CD14-positive monocyte (primary cell): ENCODE measurements around the gene BCL10. TPM values are rescaled to one million over a fixed set of nuclear protein-coding genes. Genes with fewer than 3 reads are reported as not detected.

ENCODE experiments used
- DNase-seq, 3 donors: peaks; one replicate each; pipeline ENCODE4 v3.0.0-alpha.2; 2011 to 2022
- H2AFZ ChIP-seq: 2 replicates; pipeline ENCODE4 v1.6.0; 2012; ENCODE audit warnings: mild to moderate bottlenecking, low read depth, low read length, inconsistent platforms; ENCODE audit not compliant: insufficient read depth, poor library complexity, severe bottlenecking
- H3K27ac ChIP-seq, 2 donors: 1 replicate in 1 of 2; 2 replicates in 1 of 2; pipeline ENCODE4 v1.5.1; 2012 to 2013; ENCODE audit warnings: low read length in 2 of 2, control low read depth in 1 of 2, inconsistent platforms in 1 of 2, low read depth in 1 of 2, mild to moderate bottlenecking in 1 of 2
- H3K27me3 ChIP-seq, 2 donors: one replicate each; pipeline versions ENCODE4 v1.6.0 to v1.6.1; 2011 to 2013; ENCODE audit warnings: low read length in 2 of 2; ENCODE audit not compliant: control insufficient read depth in 2 of 2, insufficient read depth in 2 of 2
- H3K36me3 ChIP-seq, 2 donors: replicated peaks in 1 of 2; 1 replicate in 1 of 2; 2 replicates in 1 of 2; pipeline versions ENCODE4 v1.5.1 to v1.6.1; 2012 to 2013; ENCODE audit warnings: low read length in 2 of 2, control low read depth in 1 of 2, inconsistent platforms in 1 of 2, mild to moderate bottlenecking in 1 of 2; ENCODE audit not compliant: insufficient read depth in 2 of 2, control insufficient read depth in 1 of 2
- H3K4me1 ChIP-seq, 2 donors: 1 replicate in 1 of 2; 2 replicates in 1 of 2; pipeline versions ENCODE4 v1.5.1 to v1.6.1; 2012 to 2013; ENCODE audit warnings: low read length in 2 of 2, control low read depth in 1 of 2, inconsistent platforms in 1 of 2, mild to moderate bottlenecking in 1 of 2, moderate library complexity in 1 of 2; ENCODE audit not compliant: insufficient read depth in 2 of 2, control insufficient read depth in 1 of 2
- H3K4me2 ChIP-seq: replicated peaks from 2 replicates; pipeline ENCODE3; 2012; ENCODE audit warnings: low read length, moderate library complexity, mild to moderate bottlenecking; ENCODE audit not compliant: poor library complexity, severe bottlenecking; ENCODE audit errors: extremely low read depth
- H3K4me3 ChIP-seq, 3 experiments: fragments of 200-600 bp in 1 of 3; sonication (generic) in 1 of 3; replicated peaks in 1 of 3; 1 replicate in 2 of 3; 2 replicates in 1 of 3; pipeline ENCODE4 v1.5.1; 2011 to 2013; ENCODE audit warnings: low read length in 3 of 3, mild to moderate bottlenecking in 3 of 3, control low read depth in 2 of 3, low read depth in 2 of 3, inconsistent platforms in 1 of 3, moderate library complexity in 1 of 3
- H3K79me2 ChIP-seq: 2 replicates; pipeline ENCODE4 v1.6.0; 2012; ENCODE audit warnings: mild to moderate bottlenecking, control low read depth, inconsistent platforms, low read length, moderate library complexity; ENCODE audit not compliant: insufficient read depth
- H3K9ac ChIP-seq: 2 replicates; pipeline ENCODE4 v1.6.0; 2017; ENCODE audit warnings: low read length, mild to moderate bottlenecking; ENCODE audit not compliant: insufficient read depth, poor library complexity, severe bottlenecking
- H3K9me3 ChIP-seq, 2 donors: replicated peaks in 1 of 2; 1 replicate in 1 of 2; 2 replicates in 1 of 2; pipeline versions ENCODE4 v1.5.1 to v1.6.1; 2012 to 2013; ENCODE audit warnings: low read length in 2 of 2, control low read depth in 1 of 2; ENCODE audit not compliant: control insufficient read depth in 1 of 2, insufficient read depth in 1 of 2
- H4K20me1 ChIP-seq: 2 replicates; pipeline ENCODE4 v1.6.0; 2012; ENCODE audit warnings: mild to moderate bottlenecking, low read length, control low read depth, moderate library complexity; ENCODE audit not compliant: insufficient read depth
- H3K27ac Mint-ChIP-seq, 7 donors: one replicate each; pipeline ENCODE4 v1.8.0; 2020; ENCODE audit warnings: mild to moderate bottlenecking in 7 of 7, mixed read lengths in 7 of 7, moderate library complexity in 6 of 7, inconsistent platforms in 2 of 7
- H3K27me3 Mint-ChIP-seq, 3 donors: one replicate each; pipeline ENCODE4 v1.8.0; 2021 to 2022; ENCODE audit warnings: low read depth in 3 of 3, mild to moderate bottlenecking in 3 of 3, mixed read lengths in 3 of 3, moderate library complexity in 3 of 3, inconsistent platforms in 1 of 3
- H3K36me3 Mint-ChIP-seq, 2 donors: one replicate each; pipeline ENCODE4 v1.8.0; 2020; ENCODE audit warnings: mixed read lengths in 2 of 2, inconsistent platforms in 1 of 2, mild to moderate bottlenecking in 1 of 2
- H3K4me1 Mint-ChIP-seq: one replicate; pipeline ENCODE4 v1.8.0; 2020; ENCODE audit warnings: mild to moderate bottlenecking, mixed read lengths
- H3K4me3 Mint-ChIP-seq, 2 donors: one replicate each; pipeline ENCODE4 v1.8.0; 2020; ENCODE audit warnings: mild to moderate bottlenecking in 2 of 2, mixed read lengths in 2 of 2, moderate library complexity in 1 of 2
- H3K9me3 Mint-ChIP-seq, 7 donors: one replicate each; pipeline ENCODE4 v1.8.0; 2020 to 2022; ENCODE audit warnings: mixed read lengths in 7 of 7, mild to moderate bottlenecking in 6 of 7, moderate library complexity in 6 of 7, inconsistent platforms in 2 of 7
- WGBS: methylation state at CpG from one replicate; pipeline ENCODE4 v1.1.5; 2013; ENCODE audit warnings: missing lambda C conversion rate; ENCODE audit not compliant: insufficient coverage; 5-methylcytosine and 5-hydroxymethylcytosine counted together
- intact Hi-C, 2 donors: fragments of 100-400 bp; cut with micrococcal nuclease; formaldehyde crosslinking; loops; one replicate each; pipeline versions ENCODE4 v1.15.0 to v1.15.1; 2023
- polyA plus RNA-seq, 3 donors: library from polyadenylated mRNA; depleted of rRNA in 1 of 3; unstranded in 2 of 3; stranded (reverse) in 1 of 3; fragments of 300-500 nt in 2 of 3; fragments of >200 nt in 1 of 3; fragmentation: Illumina TruSeq in 2 of 3; gene quantifications; 1 replicate in 2 of 3; 2 replicates in 1 of 3; pipeline ENCODE4 v1.2.3, GENCODE V29; 2012 to 2021
- TF ChIP-seq, protein P1 (sequence below): fragments of 200-600 bp; IDR thresholded peaks from one replicate; pipeline ENCODE4 v1.8.0; 2022; ENCODE audit warnings: antibody characterized with exemption, mild to moderate bottlenecking

The BCL10 gene
- polyA plus RNA-seq, 3 donors = 22.7 to 27.9 (median 26.9) TPM

DNA sequence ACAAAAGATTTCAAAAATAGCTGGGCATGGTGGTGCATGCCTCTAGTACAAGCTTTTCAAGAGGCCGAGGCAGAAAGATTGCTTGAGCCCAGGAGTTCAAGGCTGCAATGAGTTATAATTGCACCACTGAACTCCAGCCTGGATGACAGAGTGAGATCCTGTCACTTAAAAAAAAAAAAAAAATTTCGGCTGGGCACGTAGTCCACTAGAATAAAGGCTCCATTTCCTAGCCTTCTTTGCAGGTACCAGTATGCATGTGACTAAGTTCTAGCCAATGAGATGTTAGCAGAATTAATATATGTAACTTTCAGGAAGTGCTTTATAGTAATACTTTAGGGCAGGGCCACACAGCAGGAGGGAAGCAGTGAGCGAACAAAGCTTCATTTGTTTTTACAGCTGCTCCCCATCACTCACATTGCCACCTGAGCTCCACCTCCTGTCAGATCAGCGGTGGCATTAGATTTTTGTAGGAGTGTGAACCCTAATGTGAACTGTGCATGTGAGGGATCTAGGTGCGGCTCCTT, 46.8 kb downstream of the BCL10 start:
- Histone ChIP-seq H3K9me3 (no peaks in the 10 kb centered on the region), H3K27ac (no peak overlapping the region), H3K9ac (no peak overlapping the region), H3K27me3 (no peaks in the 10 kb centered on the region), H3K4me3 (no peak overlapping the region), H3K4me2 (no peak overlapping the region), H4K20me1 (no peaks in the 10 kb centered on the region), H3K79me2 (no peaks in the 10 kb centered on the region), H2AFZ (peak overlapping the region; percentile 50), H3K4me1 (no peaks in the 10 kb centered on the region), H3K36me3 (no peaks in the 10 kb centered on the region)
- intact Hi-C loops = no loop called here
- Mint-ChIP-seq H3K36me3 (no peaks in the 10 kb centered on the region), H3K4me1 (no peaks in the 10 kb centered on the region), H3K27me3 (peaks cover 0 to 4% (median 2%) of the 10 kb centered on the region in 3 donors), H3K4me3 (no peak overlapping the region), H3K27ac (no peak overlapping the region), H3K9me3 (peaks cover 0 to 2% (median 0%) of the 10 kb centered on the region in 7 donors)
- 100% methylated on average over 1 of the region's 6 CpGs for WGBS
- DNase-seq = no peak
- TF ChIP-seq, protein P1, sequence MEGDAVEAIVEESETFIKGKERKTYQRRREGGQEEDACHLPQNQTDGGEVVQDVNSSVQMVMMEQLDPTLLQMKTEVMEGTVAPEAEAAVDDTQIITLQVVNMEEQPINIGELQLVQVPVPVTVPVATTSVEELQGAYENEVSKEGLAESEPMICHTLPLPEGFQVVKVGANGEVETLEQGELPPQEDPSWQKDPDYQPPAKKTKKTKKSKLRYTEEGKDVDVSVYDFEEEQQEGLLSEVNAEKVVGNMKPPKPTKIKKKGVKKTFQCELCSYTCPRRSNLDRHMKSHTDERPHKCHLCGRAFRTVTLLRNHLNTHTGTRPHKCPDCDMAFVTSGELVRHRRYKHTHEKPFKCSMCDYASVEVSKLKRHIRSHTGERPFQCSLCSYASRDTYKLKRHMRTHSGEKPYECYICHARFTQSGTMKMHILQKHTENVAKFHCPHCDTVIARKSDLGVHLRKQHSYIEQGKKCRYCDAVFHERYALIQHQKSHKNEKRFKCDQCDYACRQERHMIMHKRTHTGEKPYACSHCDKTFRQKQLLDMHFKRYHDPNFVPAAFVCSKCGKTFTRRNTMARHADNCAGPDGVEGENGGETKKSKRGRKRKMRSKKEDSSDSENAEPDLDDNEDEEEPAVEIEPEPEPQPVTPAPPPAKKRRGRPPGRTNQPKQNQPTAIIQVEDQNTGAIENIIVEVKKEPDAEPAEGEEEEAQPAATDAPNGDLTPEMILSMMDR = no peak

DNA sequence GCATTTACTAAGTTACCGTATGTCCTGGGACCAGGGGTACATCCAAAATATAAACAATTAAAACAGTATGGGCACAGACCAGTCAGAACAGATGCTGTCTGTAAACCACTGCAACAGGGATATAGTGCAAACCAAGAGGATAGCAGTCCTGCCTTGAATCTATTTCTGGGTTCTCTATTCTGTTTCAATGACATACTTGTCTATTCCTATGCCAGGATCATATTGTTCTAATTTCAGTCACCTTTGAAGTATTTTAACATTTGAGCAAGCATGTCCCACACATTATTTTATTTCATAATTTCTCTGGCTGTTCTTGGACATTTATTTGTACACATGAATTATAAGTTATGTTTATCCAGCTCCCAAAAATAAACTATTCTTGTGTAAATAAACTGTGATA, 47.5 kb downstream of the BCL10 start:
- Histone ChIP-seq H3K36me3 (no peaks in the 10 kb centered on the region), H2AFZ (no peak overlapping the region), H3K4me2 (no peak overlapping the region), H3K4me3 (no peak overlapping the region), H3K27me3 (no peaks in the 10 kb centered on the region), H3K79me2 (no peaks in the 10 kb centered on the region), H4K20me1 (no peaks in the 10 kb centered on the region), H3K27ac (no peak overlapping the region), H3K4me1 (no peaks in the 10 kb centered on the region), H3K9ac (no peak overlapping the region), H3K9me3 (no peaks in the 10 kb centered on the region)
- Mint-ChIP-seq H3K27ac (no peak overlapping the region), H3K36me3 (no peaks in the 10 kb centered on the region), H3K27me3 (peaks cover 0 to 4% (median 2%) of the 10 kb centered on the region in 3 donors), H3K4me1 (no peaks in the 10 kb centered on the region), H3K9me3 (no peaks in the 10 kb centered on the region), H3K4me3 (no peak overlapping the region)
- TF ChIP-seq, protein P1 = no peak
- no peak for DNase-seq
- intact Hi-C loops = no loop called here
- no CpG with 5 or more reads among the region's 1 CpG for WGBS
